Adrenal gland (tissue), 5 donors: Measurements from ENCODE around the gene ERGIC3.

Experiments
- CTCF ChIP-seq, 6 experiments: fragments of 450-650 bp in 4 of 6; fragments of 200-600 bp in 2 of 6; sonication (generic) in 1 of 6; IDR thresholded peaks; 1 replicate in 5 of 6; 2 replicates in 1 of 6; pipeline versions ENCODE4 v1.5.1 to v1.8.0; 2016 to 2021; ENCODE audit warnings: antibody characterized with exemption in 6 of 6, mild to moderate bottlenecking in 2 of 6, moderate library complexity in 1 of 6
- POLR2A ChIP-seq, 2 donors: fragments of 450-650 bp; IDR thresholded peaks; one replicate each; pipeline ENCODE4 v1.6.1; 2017; ENCODE audit warnings: antibody characterized with exemption in 2 of 2, mild to moderate bottlenecking in 2 of 2, moderate library complexity in 1 of 2
- donor health status: DM: no; HTN: no; CAD: no.

DNA sequence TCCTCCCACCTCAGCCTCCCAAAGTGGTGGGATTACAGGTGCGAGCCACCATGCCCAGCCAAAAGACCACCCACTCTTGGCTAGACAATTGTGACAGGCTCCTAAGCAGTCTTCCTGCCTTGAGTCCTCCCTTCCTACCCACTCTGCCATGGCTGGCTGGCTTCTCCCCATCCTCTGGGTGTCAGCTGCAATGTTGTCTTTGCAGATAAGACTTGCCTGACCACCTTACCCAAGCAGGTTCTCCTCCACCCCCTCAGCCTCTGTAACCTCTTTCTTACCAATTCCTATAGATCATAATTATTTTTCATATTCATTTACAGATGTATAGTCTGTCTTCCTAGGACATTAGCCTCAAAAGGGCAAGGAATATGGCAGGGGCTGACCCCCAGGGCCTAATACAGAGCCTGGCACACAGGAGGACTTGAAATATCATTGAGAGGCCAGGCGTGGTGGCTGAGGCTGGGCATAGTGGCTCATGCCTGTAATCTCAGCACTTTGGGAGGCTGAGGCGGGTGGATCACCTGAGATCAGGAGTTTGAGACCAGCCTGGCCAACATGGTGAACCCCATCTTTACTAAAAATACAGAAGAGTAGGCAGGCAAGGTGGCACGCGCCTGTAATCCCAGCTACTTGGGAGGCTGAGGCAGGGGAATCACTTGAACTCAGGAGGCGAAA lies 45.0 kb downstream of the ERGIC3 start:
- no peak for TF ChIP-seq CTCF (IDR thresholded peaks at IDR 0.05)
- TF ChIP-seq POLR2A (IDR thresholded peaks at IDR 0.05) = no peak
